ENCODE measurements around the gene GCK.

GCK gene

GRCh38 chr7:44142028-44142427 lies 47.2 kb downstream of the GCK start:
- Histone ChIP-seq H2AK5ac (ENCODE audit: low read length) (peak overlapping the region; percentile 6), H3K9ac (ENCODE audit: low read length) (no peak overlapping the region), H3K9me3 (ENCODE audit: insufficient read depth, low read depth, low read length) (peaks cover 12% of the 10 kb centered on the region), H3K14ac (ENCODE audit: low read length) (peak overlapping the region; percentile 35), H3K27me3 (ENCODE audit: insufficient read depth, low read length) (peaks cover 14% of the 10 kb centered on the region), H4K8ac (ENCODE audit: low read depth, low read length) (no peak overlapping the region), H3K4ac (ENCODE audit: low read depth, low read length) (peak overlapping the region; percentile 5), H3K4me3 (ENCODE audit: low read depth, low read length) (no peak overlapping the region), H3K79me2 (ENCODE audit: control insufficient read depth, insufficient read depth, low read length, poor library complexity) (no peaks in the 10 kb centered on the region), H3K36me3 (ENCODE audit: control insufficient read depth in 1 of 2, insufficient read depth in 2 of 2, low read length in 2 of 2) (no peaks in the 10 kb centered on the region), H2BK5ac (ENCODE audit: low read depth, low read length, poor library complexity) (no peak overlapping the region), H2BK120ac (ENCODE audit: insufficient read depth, low read length, poor library complexity) (peak overlapping the region; percentile 30), H2BK12ac (ENCODE audit: low read length) (peak overlapping the region; percentile 21), H3K4me2 (ENCODE audit: low read length) (no peak overlapping the region), H3K27ac (ENCODE audit: low read depth, low read length) (no peak overlapping the region), H2AFZ (ENCODE audit: insufficient read depth, low read length, poor library complexity) (no peak overlapping the region), H3K79me1 (ENCODE audit: low read length) (peaks cover 9% of the 10 kb centered on the region), H3K23ac (ENCODE audit: low read length) (no peak overlapping the region), H4K91ac (ENCODE audit: low read depth, low read length) (peak overlapping the region; percentile 38), H3K18ac (ENCODE audit: low read length) (no peak overlapping the region), H4K12ac (ENCODE audit: low read depth, low read length) (no peak overlapping the region), H3K4me1 (ENCODE audit: control insufficient read depth in 1 of 2, insufficient read depth in 2 of 2, low read length in 2 of 2) (peaks cover 12 to 29% of the 10 kb centered on the region in 2 experiments)
- no CpG with 5 or more reads among the region's 4 CpGs for WGBS (ENCODE audit: extremely low coverage, insufficient coverage, insufficient read length)
- no peak for DNase-seq

GRCh38 chr7:44141221-44141850 lies 47.9 kb downstream of the GCK start, which contains the start of gene MYL7:
MYL7 (minus strand) TSS chr7:44141332; CDS start chr7:44141305, 27 bp downstream.
- Histone ChIP-seq H3K9me3 (ENCODE audit: insufficient read depth, low read depth, low read length) (peaks cover 11% of the 10 kb centered on the region), H3K79me2 (ENCODE audit: control insufficient read depth, insufficient read depth, low read length, poor library complexity) (no peaks in the 10 kb centered on the region), H3K23ac (ENCODE audit: low read length) (no peak within 1 kb of the TSS), H3K4ac (ENCODE audit: low read depth, low read length) (peak within 1 kb of the TSS; percentile 27), H3K4me1 (ENCODE audit: control insufficient read depth in 1 of 2, insufficient read depth in 2 of 2, low read length in 2 of 2) (peaks cover 10 to 25% of the 10 kb centered on the region in 2 experiments), H3K27ac (ENCODE audit: low read depth, low read length) (peak within 1 kb of the TSS; percentile 39), H2BK12ac (ENCODE audit: low read length) (peak within 1 kb of the TSS; percentile 38), H3K27me3 (ENCODE audit: insufficient read depth, low read length) (peaks cover 14% of the 10 kb centered on the region), H3K18ac (ENCODE audit: low read length) (peak within 1 kb of the TSS; percentile 46), H4K12ac (ENCODE audit: low read depth, low read length) (peak within 1 kb of the TSS; percentile 21), H3K36me3 (ENCODE audit: control insufficient read depth in 1 of 2, insufficient read depth in 2 of 2, low read length in 2 of 2) (no peaks in the 10 kb centered on the region), H2BK120ac (ENCODE audit: insufficient read depth, low read length, poor library complexity) (peak within 1 kb of the TSS; percentile 50), H4K8ac (ENCODE audit: low read depth, low read length) (peak within 1 kb of the TSS; percentile 29), H2AFZ (ENCODE audit: insufficient read depth, low read length, poor library complexity) (no peak within 1 kb of the TSS), H3K4me2 (ENCODE audit: low read length) (peak within 1 kb of the TSS; percentile 8), H3K4me3 (ENCODE audit: low read depth, low read length) (no peak within 1 kb of the TSS), H3K9ac (ENCODE audit: low read length) (no peak within 1 kb of the TSS), H4K91ac (ENCODE audit: low read depth, low read length) (peak within 1 kb of the TSS; percentile 68), H3K79me1 (ENCODE audit: low read length) (peaks cover 9% of the 10 kb centered on the region), H2AK5ac (ENCODE audit: low read length) (peak within 1 kb of the TSS; percentile 56), H3K14ac (ENCODE audit: low read length) (peak within 1 kb of the TSS; percentile 49), H2BK5ac (ENCODE audit: low read depth, low read length, poor library complexity) (no peak within 1 kb of the TSS)
- WGBS (ENCODE audit: extremely low coverage, insufficient coverage, insufficient read length), result no CpG with 5 or more reads among the region's 6 CpGs
- DNase-seq, result no peak

DNA sequence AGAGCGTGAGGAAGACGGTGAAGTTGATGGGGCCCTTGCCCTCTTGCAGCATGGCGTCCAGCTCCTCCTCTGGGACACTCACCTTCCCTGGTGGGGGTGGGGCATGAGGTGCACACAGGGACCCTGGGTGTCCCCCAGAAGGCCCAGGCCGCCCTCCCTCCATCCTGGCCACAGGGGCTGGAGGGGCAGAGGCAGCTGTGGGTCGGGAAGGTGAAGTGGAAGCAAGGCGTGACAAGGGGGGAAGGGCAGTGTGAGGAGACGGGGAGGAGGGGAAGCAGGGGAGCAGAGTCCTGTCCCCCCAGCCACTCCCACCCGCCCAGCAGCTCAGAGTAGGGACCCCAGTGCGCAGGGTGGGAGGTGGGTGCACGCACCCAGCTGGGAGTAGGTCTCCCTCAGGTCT lies 48.9 kb downstream of the GCK start:
- H3K4ac ChIP-seq (ENCODE audit: low read depth, low read length), result no peak overlapping the region
- no peak overlapping the region for H3K4me2 ChIP-seq (ENCODE audit: low read length)
- H3K79me1 ChIP-seq (ENCODE audit: low read length), result peaks cover 9% of the 10 kb centered on the region
- H3K79me2 ChIP-seq (ENCODE audit: control insufficient read depth, insufficient read depth, low read length, poor library complexity), result no peaks in the 10 kb centered on the region
- no peak overlapping the region for H3K27ac ChIP-seq (ENCODE audit: low read depth, low read length)
- peaks cover 8% of the 10 kb centered on the region for H3K27me3 ChIP-seq (ENCODE audit: insufficient read depth, low read length)
- peak overlapping the region; percentile 49 for H3K14ac ChIP-seq (ENCODE audit: low read length)
- H3K23ac ChIP-seq (ENCODE audit: low read length), result no peak overlapping the region
- no peak overlapping the region for H3K18ac ChIP-seq (ENCODE audit: low read length)
- H3K9me3 ChIP-seq (ENCODE audit: insufficient read depth, low read depth, low read length), result peaks cover 7% of the 10 kb centered on the region
- WGBS (ENCODE audit: extremely low coverage, insufficient coverage, insufficient read length), result no CpG with 5 or more reads among the region's 10 CpGs
- no peak overlapping the region for H4K8ac ChIP-seq (ENCODE audit: low read depth, low read length)
- H3K4me3 ChIP-seq (ENCODE audit: low read depth, low read length), result no peak overlapping the region
- no peak for DNase-seq
- H2BK120ac ChIP-seq (ENCODE audit: insufficient read depth, low read length, poor library complexity), result no peak overlapping the region
- H4K91ac ChIP-seq (ENCODE audit: low read depth, low read length), result peak overlapping the region; percentile 68
- no peak overlapping the region for H2AFZ ChIP-seq (ENCODE audit: insufficient read depth, low read length, poor library complexity)
- H2AK5ac ChIP-seq (ENCODE audit: low read length), result peak overlapping the region; percentile 56
- no peak overlapping the region for H2BK5ac ChIP-seq (ENCODE audit: low read depth, low read length, poor library complexity)
- H3K4me1 ChIP-seq (ENCODE audit: control insufficient read depth in 1 of 2, insufficient read depth in 2 of 2, low read length in 2 of 2), result peaks cover 10 to 24% of the 10 kb centered on the region in 2 experiments
- H2BK12ac ChIP-seq (ENCODE audit: low read length), result peak overlapping the region; percentile 38
- H4K12ac ChIP-seq (ENCODE audit: low read depth, low read length), result no peak overlapping the region
- H3K9ac ChIP-seq (ENCODE audit: low read length), result no peak overlapping the region
- H3K36me3 ChIP-seq (ENCODE audit: control insufficient read depth in 1 of 2, insufficient read depth in 2 of 2, low read length in 2 of 2), result no peaks in the 10 kb centered on the region

GRCh38 chr7:44139311-44140010 lies 49.8 kb downstream of the GCK start:
- Histone ChIP-seq H4K91ac (ENCODE audit: low read depth, low read length) (no peak overlapping the region), H2BK5ac (ENCODE audit: low read depth, low read length, poor library complexity) (no peak overlapping the region), H3K23ac (ENCODE audit: low read length) (no peak overlapping the region), H3K36me3 (ENCODE audit: control insufficient read depth in 1 of 2, insufficient read depth in 2 of 2, low read length in 2 of 2) (no peaks in the 10 kb centered on the region), H3K18ac (ENCODE audit: low read length) (no peak overlapping the region), H3K4me1 (ENCODE audit: control insufficient read depth in 1 of 2, insufficient read depth in 2 of 2, low read length in 2 of 2) (peaks cover 12 to 27% of the 10 kb centered on the region in 2 experiments), H3K9ac (ENCODE audit: low read length) (no peak overlapping the region), H2BK12ac (ENCODE audit: low read length) (no peak overlapping the region), H2AK5ac (ENCODE audit: low read length) (no peak overlapping the region), H3K27me3 (ENCODE audit: insufficient read depth, low read length) (peaks cover 2% of the 10 kb centered on the region), H3K27ac (ENCODE audit: low read depth, low read length) (no peak overlapping the region), H4K12ac (ENCODE audit: low read depth, low read length) (no peak overlapping the region), H3K9me3 (ENCODE audit: insufficient read depth, low read depth, low read length) (no peaks in the 10 kb centered on the region), H3K4ac (ENCODE audit: low read depth, low read length) (no peak overlapping the region), H3K4me2 (ENCODE audit: low read length) (no peak overlapping the region), H2BK120ac (ENCODE audit: insufficient read depth, low read length, poor library complexity) (no peak overlapping the region), H3K4me3 (ENCODE audit: low read depth, low read length) (no peak overlapping the region), H4K8ac (ENCODE audit: low read depth, low read length) (no peak overlapping the region), H3K79me1 (ENCODE audit: low read length) (peaks cover 9% of the 10 kb centered on the region), H3K14ac (ENCODE audit: low read length) (no peak overlapping the region), H3K79me2 (ENCODE audit: control insufficient read depth, insufficient read depth, low read length, poor library complexity) (no peaks in the 10 kb centered on the region), H2AFZ (ENCODE audit: insufficient read depth, low read length, poor library complexity) (no peak overlapping the region)
- no CpG with 5 or more reads among the region's 14 CpGs for WGBS (ENCODE audit: extremely low coverage, insufficient coverage, insufficient read length)
- DNase-seq, result no peak

Measured in trophoblast cell (in vitro differentiated cells and primary cell).